HCEC 1CT (cell line): ENCODE data around the gene AKT2.
"Not testable (repeated sequence)": the region's sequence is repeated elsewhere in the genome, so short reads cannot be mapped to it uniquely, and the experiment has no call there.

Experiments used
- DNase-seq: peaks from one replicate; pipeline ENCODE4 v3.0.0-alpha.2; 2017

Gene AKT2

GRCh38 chr19:40232949-40233810 is 52.0 kb downstream of the AKT2 start:
- DNase-seq, result no peak

DNA sequence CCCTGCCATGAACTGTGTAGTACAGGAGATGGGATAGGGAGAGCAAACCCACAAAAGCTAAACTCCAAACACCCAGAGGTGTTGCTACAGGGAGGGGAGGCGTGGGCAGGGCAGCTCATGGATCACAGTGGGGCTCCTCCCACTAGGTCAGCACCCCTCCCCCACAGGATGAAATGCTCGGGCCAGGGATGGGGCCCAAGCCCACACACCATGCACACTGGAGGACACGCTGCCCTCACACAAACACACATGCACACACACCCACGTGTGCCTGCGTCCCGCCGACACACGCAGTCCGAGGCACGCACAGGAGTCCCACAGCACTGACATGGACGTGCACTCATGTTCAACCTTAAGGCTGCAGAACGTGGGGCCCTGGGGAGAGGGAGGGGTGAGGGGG is 52.7 kb downstream of the AKT2 start:
- no peak for DNase-seq

GRCh38 chr19:40231544-40232424 is 53.4 kb downstream of the AKT2 start:
- peak; percentile 30 for DNase-seq

DNA sequence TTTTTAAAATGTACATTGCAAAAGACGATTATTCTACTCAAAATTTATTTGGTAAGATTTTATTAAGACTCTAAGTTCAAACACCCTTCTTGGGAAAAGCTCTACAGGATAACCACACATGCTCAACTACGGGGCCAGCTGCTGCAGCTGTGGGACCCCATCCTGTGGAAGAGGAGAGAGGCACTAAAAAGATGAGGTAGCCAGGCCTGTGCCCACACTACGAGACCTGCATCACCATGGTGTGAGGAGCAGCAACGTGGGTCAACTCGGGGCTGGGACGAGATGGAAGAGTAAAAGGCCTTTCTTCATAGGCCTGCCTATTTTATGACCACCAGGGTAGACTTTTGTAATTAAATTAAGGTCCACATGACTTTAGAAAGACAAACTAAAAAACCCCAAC is 54.1 kb downstream of the AKT2 start:
- no peak for DNase-seq

- DNase-seq, result no peak
Measured at GRCh38 chr19:40229926-40230417, 55.2 kb downstream of the AKT2 start.

DNA sequence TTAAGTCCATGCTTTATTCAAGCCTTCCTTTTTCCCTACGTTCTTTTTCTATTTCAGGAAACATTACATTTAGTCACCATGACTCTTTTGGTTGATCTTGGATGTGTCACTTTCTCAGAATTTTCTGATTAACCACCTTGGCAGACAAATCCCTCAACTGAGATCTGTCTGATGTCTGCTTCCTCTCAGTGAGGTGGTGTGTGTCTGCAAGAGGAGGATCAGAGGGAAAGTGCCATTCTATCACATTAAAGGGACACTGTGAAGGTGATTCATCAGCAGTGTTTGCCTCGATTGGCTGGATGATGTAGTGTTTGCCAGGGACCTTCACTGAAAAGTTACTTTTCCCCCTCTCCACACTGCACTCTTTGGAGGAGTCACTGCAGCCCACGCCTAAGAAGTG is 55.7 kb downstream of the AKT2 start:
- DNase-seq, result peak; percentile 35

DNA sequence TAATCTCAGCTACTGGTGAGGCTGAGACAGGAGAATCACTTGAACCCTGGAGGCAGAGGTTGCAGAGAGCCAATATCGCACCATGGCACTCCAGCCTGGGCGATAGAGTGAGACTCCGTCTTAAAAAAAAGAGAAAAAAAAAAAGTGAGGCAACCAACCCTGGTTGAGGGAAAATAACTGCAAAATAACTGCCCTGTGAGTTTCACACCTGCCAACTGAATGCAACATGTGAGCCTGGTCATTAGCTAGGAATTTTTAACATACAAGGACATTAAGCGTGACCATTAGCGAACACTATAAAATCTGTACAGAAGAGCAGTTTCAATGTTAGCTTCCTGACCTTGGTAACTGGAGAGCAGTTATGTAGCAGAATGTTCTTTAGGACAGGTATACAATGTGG is 56.3 kb downstream of the AKT2 start:
- no peak for DNase-seq

DNA sequence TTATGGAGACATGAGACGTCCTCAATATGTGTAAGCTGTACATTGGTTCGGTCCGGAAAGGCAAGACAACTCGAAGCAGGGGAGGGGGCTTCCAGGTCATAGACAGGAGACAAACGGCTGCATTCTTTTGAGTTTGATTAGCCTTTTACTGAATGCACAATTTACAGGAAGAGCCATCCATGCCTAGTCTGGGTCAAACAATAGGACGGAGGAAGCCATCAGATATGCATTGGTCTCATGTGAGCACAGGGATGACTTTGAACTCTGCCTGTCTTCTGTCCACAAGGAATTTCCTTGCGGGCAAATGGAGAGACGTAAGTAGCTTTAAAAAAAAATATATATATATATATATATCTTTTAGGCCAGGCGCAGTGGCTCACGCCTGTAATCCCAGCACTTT is 56.8 kb downstream of the AKT2 start:
- no peak for DNase-seq

DNA sequence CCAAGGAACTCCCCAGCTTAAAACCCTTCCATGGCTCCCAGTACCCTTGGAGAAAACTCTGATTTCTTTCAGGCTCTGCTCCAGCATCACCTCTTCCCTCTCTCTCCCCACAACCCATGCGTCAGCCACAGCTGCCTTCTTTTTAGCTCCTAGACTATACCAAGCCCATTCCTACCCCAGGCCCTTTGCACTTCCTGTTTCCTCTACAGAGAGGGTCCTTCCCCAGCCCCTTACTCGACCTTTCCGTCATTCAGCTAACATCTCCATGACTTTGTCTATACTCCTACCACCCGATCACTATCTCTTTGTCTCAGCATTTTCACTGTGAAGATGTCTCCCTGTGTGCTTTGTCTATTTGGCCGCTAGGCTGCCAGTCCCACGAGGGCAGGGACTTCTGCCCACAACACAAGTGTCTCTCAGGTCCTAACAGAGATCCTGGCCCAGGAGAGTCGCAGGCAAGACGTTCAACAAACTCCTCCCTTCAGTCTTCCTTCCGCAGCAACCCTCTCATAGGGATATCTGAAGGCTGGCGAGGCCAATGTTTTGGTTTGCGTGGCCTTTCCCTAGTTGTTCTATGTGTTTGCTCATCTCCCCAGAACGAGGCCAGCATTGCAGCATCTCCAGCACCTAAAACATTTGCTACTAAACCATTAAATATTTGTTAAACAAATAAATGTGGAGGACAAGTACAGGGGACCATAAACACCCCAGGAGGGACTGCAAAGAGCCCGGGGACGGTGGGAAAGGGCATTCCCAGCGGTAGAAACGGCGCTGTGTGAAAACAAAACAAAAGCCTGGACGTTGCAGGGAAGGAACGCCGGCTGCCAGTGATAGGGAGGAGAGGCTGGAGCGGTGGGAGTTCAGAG is 59.5 kb downstream of the AKT2 start:
- DNase-seq, result no peak

DNA sequence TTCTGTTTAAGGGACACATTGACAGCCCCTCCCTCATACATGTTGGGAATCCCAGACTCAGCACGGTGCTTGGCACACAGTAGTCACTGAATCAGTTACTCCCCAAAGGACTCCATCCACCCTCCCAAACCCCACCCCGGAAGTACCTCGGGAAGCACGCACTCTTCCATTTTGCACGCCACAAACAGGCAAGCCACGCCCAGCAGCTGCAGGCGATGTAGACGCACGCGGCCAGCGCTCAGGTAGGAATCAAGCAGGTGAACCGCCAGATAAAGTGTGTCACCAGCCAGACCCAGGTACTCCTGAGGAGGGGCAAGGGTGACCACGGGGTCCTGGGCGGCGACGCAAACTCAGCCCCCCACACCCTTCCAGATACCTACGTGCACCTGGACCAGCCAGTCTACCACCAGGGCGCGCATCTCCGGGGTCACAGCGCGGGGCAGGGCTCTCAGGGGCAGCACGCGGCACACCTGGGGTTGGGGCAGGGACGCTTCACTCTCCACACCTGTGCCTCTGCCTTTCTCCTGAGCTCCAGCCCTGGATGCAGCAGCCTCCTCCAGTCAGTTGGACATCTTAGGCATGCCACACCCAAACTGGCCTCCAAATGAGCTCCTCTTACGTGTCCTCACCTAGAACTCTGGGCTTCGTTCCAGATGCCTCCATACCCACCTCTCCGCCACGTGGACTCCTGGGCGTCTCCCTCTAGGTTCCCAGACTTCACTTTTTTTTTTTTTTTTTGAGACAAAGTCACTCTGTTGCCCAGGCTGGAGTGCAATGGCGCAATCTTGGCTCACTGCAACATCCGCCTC is 60.6 kb downstream of the AKT2 start:
- no peak for DNase-seq

GRCh38 chr19:40223135-40223822 is 61.9 kb downstream of the AKT2 start:
- no peak for DNase-seq

- peak; percentile 74 for DNase-seq
Measured at GRCh38 chr19:40221858-40222619, 63.1 kb downstream of the AKT2 start.

DNA sequence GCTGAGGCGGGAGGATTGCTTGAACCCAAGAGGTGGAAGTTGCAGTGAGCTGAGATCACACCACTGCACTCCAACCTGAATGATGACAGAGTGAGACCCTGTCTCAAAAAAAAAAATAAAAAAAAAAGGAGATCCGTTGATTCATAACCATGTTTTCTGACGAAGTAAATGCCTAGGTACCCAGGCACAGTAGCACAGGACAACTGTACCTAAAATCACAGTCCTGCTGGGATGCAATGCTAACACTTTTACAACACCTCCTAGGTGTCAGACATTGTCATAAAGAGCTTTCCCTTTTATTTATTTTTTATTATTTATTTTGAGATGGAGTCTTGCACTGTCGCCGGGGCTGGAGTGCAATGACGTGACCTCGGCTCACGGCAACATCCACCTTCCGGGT is 64.5 kb downstream of the AKT2 start:
- no peak for DNase-seq

DNA sequence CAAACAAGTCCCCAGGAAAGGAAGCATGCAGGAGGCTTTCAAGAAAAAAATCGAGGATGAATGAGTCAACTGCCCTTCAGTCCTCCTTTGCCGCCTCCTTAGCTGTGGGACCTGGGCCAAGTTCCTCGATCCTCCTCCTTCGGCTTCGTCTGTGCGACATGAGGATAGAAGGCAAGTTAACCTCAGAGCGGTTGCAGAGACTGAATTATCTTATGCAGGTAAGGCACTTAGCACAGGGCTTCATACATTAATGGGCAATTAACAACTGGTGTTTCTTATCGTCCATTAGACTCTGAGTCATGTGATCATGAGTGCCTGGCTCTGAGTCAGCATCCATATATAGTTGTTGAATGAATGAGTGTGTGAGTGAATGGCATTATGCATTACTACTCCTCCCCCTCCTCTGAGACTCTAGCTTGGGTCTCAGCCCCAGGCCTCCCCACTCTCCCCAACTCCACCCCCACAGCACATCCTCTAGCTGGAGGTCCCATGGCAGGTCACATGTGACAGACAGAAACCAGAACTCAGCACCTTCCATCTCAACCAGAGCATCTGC is 65.3 kb downstream of the AKT2 start:
- peak; percentile 83 for DNase-seq

DNA sequence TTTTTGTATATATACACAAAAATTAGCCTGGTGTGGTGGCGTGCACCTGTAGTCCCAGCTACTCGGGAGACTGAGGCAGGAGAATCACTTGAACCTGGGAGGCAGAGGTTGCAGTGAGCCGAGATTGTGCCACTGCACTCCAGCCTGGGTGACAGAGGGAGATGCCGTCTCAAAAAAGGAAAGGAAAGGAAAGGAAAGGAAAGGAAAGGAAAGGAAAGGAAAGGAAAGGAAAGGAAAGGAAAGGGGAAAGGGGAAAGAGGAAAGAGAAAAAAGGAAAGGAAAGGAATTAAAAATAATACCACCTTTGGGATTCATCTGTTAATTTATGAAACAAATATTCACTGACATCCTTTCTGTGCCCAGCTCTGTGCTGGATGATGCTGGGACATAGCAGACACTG is 66.1 kb downstream of the AKT2 start:
- DNase-seq, result not testable (repeated sequence)

- DNase-seq, result no peak
Measured at GRCh38 chr19:40217934-40218890, 66.9 kb downstream of the AKT2 start, which contains the start of gene TTC9B. TSS of gene TTC9B (minus strand) at chr19:40218384. CDS start at chr19:40218381, 3 bp downstream.

- DNase-seq, result no peak
Measured at GRCh38 chr19:40217027-40217810, 67.9 kb downstream of the AKT2 start.

GRCh38 chr19:40216777-40217026 is 68.4 kb downstream of the AKT2 start:
- no peak for DNase-seq
